Pancreas (tissue), 10 donors: ENCODE results near the gene FLOT1. TPM values are rescaled to one million over a fixed set of nuclear protein-coding genes. Genes with fewer than 3 reads are reported as not detected.

Experiments used
- ATAC-seq, 4 donors: fragments of 200-7000 bp; cut with Tn5 transposase; one replicate each; pipeline versions ENCODE4 v1.8.0 to v1.9.1; 2020; ENCODE audit warnings: mild to moderate bottlenecking in 4 of 4, moderate library complexity in 4 of 4
- DNase-seq, 6 donors: peaks; one replicate each; pipeline ENCODE4 v3.0.0-alpha.2; 2020
- FAIRE-seq: peaks from 2 replicates; lab custom pipeline; 2012; peaks lifted over from hg19 to GRCh38; lab: Jason Lieb, UNC
- H3K27ac ChIP-seq, 4 donors: fragments of 200-600 bp; sonication (generic); 1 replicate in 3 of 4; 2 replicates in 1 of 4; pipeline versions ENCODE4 v1.5.0 to v1.8.0; 2020
- H3K27me3 ChIP-seq, 4 donors: fragments of 200-600 bp; one replicate each; pipeline ENCODE4 v1.8.0; 2021
- H3K36me3 ChIP-seq, 3 donors: fragments of 200-600 bp; sonication (generic) in 1 of 3; one replicate each; pipeline versions ENCODE4 v1.5.0 to v1.8.0; 2020 to 2021
- H3K4me1 ChIP-seq, 3 donors: fragments of 200-600 bp; one replicate each; pipeline ENCODE4 v1.8.0; 2021
- H3K4me3 ChIP-seq, 4 donors: fragments of 200-600 bp; sonication (generic) in 2 of 4; one replicate each; pipeline versions ENCODE4 v1.5.0 to v1.8.0; 2020 to 2021
- H3K9me3 ChIP-seq, 4 donors: fragments of 200-600 bp; one replicate each; pipeline ENCODE4 v1.8.0; 2021
- CTCF ChIP-seq, 4 donors: fragments of 200-600 bp; sonication (generic) in 3 of 4; IDR thresholded peaks; one replicate each; pipeline versions ENCODE4 v1.5.0 to v1.8.0; 2021; ENCODE audit warnings: antibody characterized with exemption in 4 of 4
- WGBS, 2 donors: extraction: QIAGEN DNeasy Blood & Tissue Kit; methylation state at CpG; one replicate each; pipeline ENCODE4 v1.1.7; 2013; 5-methylcytosine and 5-hydroxymethylcytosine counted together
- intact Hi-C, 3 donors: fragments of 100-400 bp; cut with DNase I; formaldehyde crosslinking; loops; one replicate each; pipeline versions ENCODE4 v1.11.1 to v1.14.2; 2022
- polyA plus RNA-seq, 2 donors: library from polyadenylated mRNA; stranded (reverse); fragments of 200-250 nt; gene quantifications; one replicate each; pipeline ENCODE4 v1.2.3, GENCODE V29; 2013
- total RNA-seq, 6 donors: library from RNA; stranded (reverse); fragmentation: NEBNext Ultra II Directional in 4 of 6; extraction: Animal tissue kit (Norgen Biotek cat#: 25700) in 4 of 6; gene quantifications; one replicate each; pipeline versions ENCODE4 v1.2.1 to v1.2.4, GENCODE V29; 2021 to 2023
- donor health status: healthy with polysubstance abuse.
- donor health status: DM: no; HTN: no; CAD: no; lungs with moderate emphysema.
- donor health status: DM: no; HTN: no; CAD: no.
- donor health status: control.
- donor health status: control.
- donor health status: Bipolar disorder and iron deficiency.
- donor health status: DM: yes; HTN: yes; CAD: no.
- donor health status: DM: no; HTN: no; CAD: no.
- donor health status: DM: no; HTN: no; CAD: no.
- donor health status: DM: yes; HTN: yes; CAD: no.

FLOT1 gene
- total and polyA plus RNA-seq, 8 donors, result 45.7 to 151 (median 61.8) TPM

GRCh38 chr6:30754631-30755030 is 12.1 kb upstream of the FLOT1 start:
- intact Hi-C loops, result no loop called here
- no peak for TF ChIP-seq CTCF (IDR thresholded peaks at IDR 0.05)
- Histone ChIP-seq H3K9me3 (no peaks in the 10 kb centered on the region), H3K36me3 (no peaks in the 10 kb centered on the region), H3K4me1 (peaks cover 12 to 27% (median 19%) of the 10 kb centered on the region in 3 donors), H3K27ac (no peak overlapping the region), H3K27me3 (no peaks in the 10 kb centered on the region), H3K4me3 (no peak overlapping the region)
- FAIRE-seq (no peak), ATAC-seq (no peak), DNase-seq (no peak)
- WGBS, 2 donors, result 92 to 96% methylated on average over 3 of the region's 3 CpGs

- Histone ChIP-seq H3K4me1 (peaks cover 35 to 47% (median 40%) of the 10 kb centered on the region in 3 donors), H3K36me3 (no peaks in the 10 kb centered on the region), H3K4me3 (no peak overlapping the region), H3K27me3 (no peaks in the 10 kb centered on the region), H3K9me3 (no peaks in the 10 kb centered on the region), H3K27ac (peak overlapping the region; percentile 14 to 96 (median 84))
- FAIRE-seq (no peak), DNase-seq (peak; percentile 54 to 86 (median 78)), ATAC-seq (peak in 3 of 4 donors; percentile 41 to 68 (median 42))
- intact Hi-C loops, result no loop called here
- no peak for TF ChIP-seq CTCF (IDR thresholded peaks at IDR 0.05)
- 66 to 70% methylated on average over 12 of the region's 12 CpGs for WGBS, 2 donors
Observed at GRCh38 chr6:30752157-30752927, 9.9 kb upstream of the FLOT1 start.

- Histone ChIP-seq H3K9me3 (no peaks in the 10 kb centered on the region), H3K27ac (peak overlapping the region; percentile 82 to 96 (median 89)), H3K4me3 (no peak overlapping the region), H3K4me1 (peaks cover 43 to 51% (median 45%) of the 10 kb centered on the region in 3 donors), H3K36me3 (no peaks in the 10 kb centered on the region), H3K27me3 (no peaks in the 10 kb centered on the region)
- DNase-seq (no peak), FAIRE-seq (no peak), ATAC-seq (peak in 3 of 4 donors; percentile 7 to 21 (median 10))
- no peak for TF ChIP-seq CTCF (IDR thresholded peaks at IDR 0.05)
- intact Hi-C loops, result no loop called here
Observed at GRCh38 chr6:30750379-30750668, 7.8 kb upstream of the FLOT1 start.

GRCh38 chr6:30749554-30750378 is 7.3 kb upstream of the FLOT1 start:
- H3K4me3 ChIP-seq, result peak overlapping the region in 2 of 4 donors; percentile 6 to 10
- TF ChIP-seq CTCF (IDR thresholded peaks at IDR 0.05), result no peak
- H3K4me1 ChIP-seq, result peaks cover 43 to 56% (median 45%) of the 10 kb centered on the region in 3 donors
- peak overlapping the region; percentile 82 to 96 (median 89) for H3K27ac ChIP-seq
- WGBS, 2 donors, result 16 to 17% methylated on average over 12 of the region's 12 CpGs
- ATAC-seq, result peak; percentile 61 to 76 (median 74)
- no peak for FAIRE-seq
- DNase-seq, result peak; percentile 72 to 85 (median 80)
- no peaks in the 10 kb centered on the region for H3K9me3 ChIP-seq
- intact Hi-C loops, result no loop called here
- no peaks in the 10 kb centered on the region for H3K27me3 ChIP-seq
- H3K36me3 ChIP-seq, result no peaks in the 10 kb centered on the region
